ENCODE results near the gene CAMKMT.
"Not testable (repeated sequence)": the region's sequence is repeated elsewhere in the genome, so short reads cannot be mapped to it uniquely, and the experiment has no call there.

The CAMKMT gene

GRCh38 chr2:44450082-44450481 is 88.3 kb downstream of the CAMKMT start:
- no peak for DNase-seq

DNA sequence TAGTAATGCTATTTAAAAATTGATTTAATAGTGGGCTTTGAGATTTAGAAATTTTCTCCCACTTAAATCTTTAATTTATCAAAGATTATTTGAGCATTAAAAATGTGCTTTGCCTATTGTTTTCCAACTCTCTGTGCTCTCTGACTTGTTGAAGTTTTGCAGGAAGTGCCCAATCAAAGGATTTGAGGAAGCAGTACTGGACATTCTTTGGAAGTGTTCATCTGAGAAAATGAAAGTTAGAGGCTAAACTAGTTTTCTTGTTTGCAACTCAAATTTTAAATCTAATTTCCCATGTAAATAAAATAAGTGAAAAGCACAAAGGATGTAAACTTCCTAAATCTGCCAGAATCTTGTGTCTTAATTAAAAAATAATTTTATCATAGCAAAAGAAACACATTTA is 89.1 kb downstream of the CAMKMT start:
- DNase-seq = no peak

GRCh38 chr2:44452069-44452583 is 90.4 kb downstream of the CAMKMT start:
- DNase-seq = no peak

GRCh38 chr2:44453259-44453658 is 91.5 kb downstream of the CAMKMT start:
- no peak for DNase-seq

DNA sequence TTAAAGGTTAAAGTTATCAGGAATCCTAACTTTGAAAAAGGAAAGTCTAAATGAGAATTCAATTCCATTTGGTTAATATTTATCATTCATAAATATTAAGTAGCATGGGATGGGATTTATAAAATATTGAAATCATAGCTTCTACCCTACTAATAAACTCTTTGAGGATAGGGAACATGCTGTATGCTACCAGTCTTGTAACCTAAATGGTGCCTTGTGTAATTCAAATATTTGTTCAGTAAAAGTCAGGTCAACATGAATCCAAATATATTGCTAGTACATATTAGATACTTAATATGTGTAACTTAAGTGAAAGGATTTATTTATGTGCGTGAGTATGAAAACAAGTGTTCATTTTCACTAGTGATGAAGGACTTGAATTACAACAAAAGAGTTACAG is 94.1 kb downstream of the CAMKMT start:
- DNase-seq = no peak

GRCh38 chr2:44456946-44457345 is 95.2 kb downstream of the CAMKMT start:
- no peak for DNase-seq

- DNase-seq = no peak
These were observed 98.0 kb downstream of the CAMKMT start for GRCh38 chr2:44459739-44460138.

DNA sequence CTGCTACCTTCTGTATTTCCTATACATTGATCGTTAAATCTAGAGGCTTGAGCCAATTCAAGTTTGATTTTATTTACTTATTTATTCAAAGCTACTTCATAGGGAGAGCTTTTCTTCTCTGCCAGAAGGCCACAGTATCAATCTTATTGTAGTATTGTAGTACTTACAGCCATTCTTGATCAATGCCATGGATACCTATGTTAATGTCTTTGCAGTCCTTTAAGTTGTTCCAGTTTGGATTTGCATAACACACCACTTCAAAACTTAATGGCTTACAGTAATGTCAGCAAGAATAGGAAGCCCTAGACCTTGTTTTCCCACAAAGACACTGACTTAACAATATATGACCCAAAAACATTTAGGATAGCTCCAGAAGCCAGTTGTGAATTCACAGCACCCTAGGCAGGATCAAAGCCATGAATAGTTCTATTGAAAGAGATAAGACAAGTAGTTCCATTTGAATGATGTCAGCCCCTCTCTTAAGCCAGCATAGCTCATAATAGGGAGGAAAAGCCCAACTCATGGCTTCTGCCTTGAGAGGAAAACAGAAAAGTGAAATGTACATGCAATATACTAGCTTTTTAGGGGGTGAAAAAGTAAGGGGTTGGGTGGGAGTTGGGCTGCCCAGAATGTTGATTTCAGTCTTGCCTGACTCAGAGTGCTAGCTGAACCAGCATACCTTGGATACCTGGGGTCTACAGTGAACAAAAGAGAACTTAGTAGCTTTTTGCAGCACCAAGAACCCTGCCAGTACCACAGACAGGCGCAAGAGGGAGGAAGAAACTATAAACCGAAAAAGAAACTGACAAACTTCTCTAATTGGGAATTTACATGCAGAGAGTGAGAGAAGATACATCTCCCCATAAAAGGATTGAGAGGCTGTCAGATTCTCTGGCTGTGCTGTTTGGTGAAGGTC is 101.4 kb downstream of the CAMKMT start:
- no peak for DNase-seq

GRCh38 chr2:44464437-44464836 is 102.7 kb downstream of the CAMKMT start:
- DNase-seq = no peak

GRCh38 chr2:44470151-44470550 is 108.4 kb downstream of the CAMKMT start:
- no peak for DNase-seq

- no peak for DNase-seq
These were observed 116.1 kb downstream of the CAMKMT start for GRCh38 chr2:44477657-44478414.

- peak; percentile 70 for DNase-seq
These were observed 117.6 kb downstream of the CAMKMT start for GRCh38 chr2:44479127-44479887.

DNA sequence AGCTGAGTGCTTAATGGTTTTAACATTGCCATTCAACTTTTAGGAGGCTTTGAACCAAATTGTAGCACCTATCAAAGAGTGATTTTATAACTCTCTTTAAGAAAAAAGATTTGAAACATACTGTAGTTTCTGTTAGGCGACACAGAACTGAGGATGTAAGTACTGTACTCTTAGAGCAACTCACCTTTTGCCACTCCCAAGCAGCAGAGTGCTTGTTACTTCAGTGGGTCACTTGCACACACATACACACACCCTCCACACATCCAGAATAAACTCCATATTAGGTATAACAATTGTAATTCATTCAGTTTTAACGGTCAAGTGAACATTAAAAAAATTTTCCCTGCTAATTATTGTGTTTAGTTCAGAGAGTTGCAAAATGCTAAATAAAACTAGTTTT is 118.3 kb downstream of the CAMKMT start:
- DNase-seq = no peak

DNA sequence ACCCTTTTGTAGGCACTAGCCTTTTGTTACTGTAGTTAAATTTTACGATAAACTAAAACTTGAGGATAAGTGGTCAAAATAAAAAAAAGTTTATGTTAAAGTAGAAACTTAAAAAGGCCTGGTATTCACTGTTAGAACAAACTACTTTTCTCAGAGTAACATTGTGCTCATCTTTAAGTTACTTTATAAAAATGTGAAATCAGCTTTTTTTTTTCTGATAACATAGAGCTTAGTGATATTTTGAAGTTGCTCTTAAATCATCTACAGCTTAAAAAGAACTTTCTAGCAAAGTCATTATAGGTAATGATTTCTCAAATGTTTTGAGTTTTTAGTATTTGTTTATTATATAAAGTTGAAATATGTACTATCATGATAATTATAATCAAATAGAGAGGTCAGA is 125.3 kb downstream of the CAMKMT start:
- no peak for DNase-seq

DNA sequence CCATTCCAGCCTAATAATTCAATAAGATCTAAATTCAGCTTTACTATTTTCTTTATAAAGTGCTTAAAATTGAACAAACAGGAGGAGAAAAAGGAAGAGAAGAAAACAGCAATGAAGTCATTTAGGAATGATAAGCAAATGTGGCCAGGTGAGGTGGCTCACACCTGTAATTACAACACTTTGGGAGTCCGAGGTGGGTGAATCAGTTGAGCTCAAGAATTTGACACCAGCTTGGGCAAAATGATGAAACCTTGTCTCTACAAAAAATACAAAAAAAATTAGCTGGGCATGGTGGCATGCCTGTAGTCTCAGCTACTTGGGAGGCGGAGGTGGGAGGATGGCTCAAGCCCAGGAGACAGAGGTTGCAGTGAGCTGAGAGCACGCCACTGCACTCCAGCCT is 129.0 kb downstream of the CAMKMT start:
- DNase-seq = no peak

- DNase-seq = no peak
These were observed 132.3 kb downstream of the CAMKMT start for GRCh38 chr2:44494006-44494405.

DNA sequence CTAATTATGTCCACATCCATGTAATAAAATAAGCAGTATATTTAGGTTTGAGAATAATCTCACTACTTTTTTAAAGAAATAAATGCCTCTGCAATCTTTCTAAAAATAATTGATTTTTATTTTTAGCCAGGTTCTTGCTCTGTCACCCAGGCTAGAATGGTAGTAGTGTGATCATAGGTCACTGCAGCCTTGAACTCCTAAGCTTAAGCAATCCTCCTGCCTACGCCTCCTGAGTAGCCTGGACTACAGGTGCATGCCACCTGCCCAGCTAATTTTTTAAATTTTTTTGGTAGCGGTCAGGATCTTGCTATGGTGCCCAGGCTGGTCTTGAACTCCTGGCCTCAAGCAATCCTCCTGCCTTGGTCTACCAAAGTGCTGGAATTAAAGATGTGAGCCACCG is 133.3 kb downstream of the CAMKMT start:
- DNase-seq = no peak

GRCh38 chr2:44495544-44495943 is 133.8 kb downstream of the CAMKMT start:
- DNase-seq = no peak

GRCh38 chr2:44496130-44496529 is 134.4 kb downstream of the CAMKMT start:
- no peak for DNase-seq

GRCh38 chr2:44498551-44498950 is 136.8 kb downstream of the CAMKMT start:
- no peak for DNase-seq

DNA sequence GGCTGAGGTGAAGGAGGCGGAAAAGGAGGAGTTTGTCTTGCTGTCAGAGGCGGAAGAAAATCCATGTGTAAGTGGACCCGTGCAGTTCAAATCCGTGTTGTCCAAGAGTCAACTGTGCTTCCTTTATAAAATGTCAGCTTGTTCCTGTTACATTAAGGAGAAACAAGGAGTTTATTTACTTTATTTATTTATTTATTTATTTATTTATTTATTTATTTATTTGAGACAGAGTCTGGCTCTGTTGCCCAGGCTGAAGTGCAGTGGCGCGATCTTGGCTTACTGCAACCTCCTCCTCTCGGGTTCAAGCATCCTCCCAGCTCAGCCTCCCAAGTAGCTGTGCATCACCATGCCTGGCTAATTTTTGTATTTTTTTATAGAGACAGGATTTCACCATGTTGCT is 143.9 kb downstream of the CAMKMT start:
- not testable (repeated sequence) for DNase-seq

DNA sequence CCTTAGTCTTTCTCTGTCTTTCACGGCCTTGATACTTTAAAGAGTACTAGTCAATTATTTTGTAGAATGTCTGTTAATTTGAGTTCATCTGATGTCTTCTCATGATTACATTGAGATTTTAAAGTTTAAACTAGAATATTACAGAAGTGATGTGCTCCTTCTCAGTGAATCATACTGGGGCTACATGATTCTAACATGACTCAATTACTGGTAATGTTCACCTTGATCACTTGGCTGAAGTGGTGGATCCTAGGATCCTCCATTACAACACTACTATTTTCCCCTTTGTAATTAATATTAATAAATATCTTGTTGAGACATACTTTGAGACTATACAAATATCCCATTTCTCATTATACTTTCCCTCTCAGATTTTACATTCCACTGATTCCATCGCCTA is 148.5 kb downstream of the CAMKMT start:
- DNase-seq = no peak

DNA sequence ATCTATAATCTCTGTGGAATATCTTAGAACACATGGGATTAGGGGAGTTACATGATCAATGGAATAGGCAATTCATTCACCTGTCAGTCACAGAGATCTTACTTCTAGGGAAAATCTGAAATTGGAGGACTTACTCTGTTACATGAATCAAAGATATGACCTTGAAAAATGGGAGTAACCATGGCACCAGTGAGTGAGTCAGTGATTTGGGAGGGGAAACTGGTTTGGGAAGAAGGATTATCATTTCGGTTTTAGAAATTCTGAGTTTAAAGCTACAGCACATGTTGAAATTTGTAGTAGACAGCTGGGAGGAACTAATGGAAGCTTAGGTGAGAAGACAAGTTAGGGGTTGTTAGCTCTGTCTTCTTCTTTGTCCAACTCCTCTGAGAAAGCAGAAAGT is 153.7 kb downstream of the CAMKMT start:
- DNase-seq = no peak

All from SHP77 treated with DMSO at 0.1 percent for 48 hours (cell line).